Effector memory CD8-positive, alpha-beta T cell (primary cell): ENCODE results near the gene MGME1.

ENCODE experiments used
- ATAC-seq: fragments of 150-1000 bp; cut with Tn5 transposase; replicated peaks from 2 replicates; pipeline ENCODE4 v1.10.0; 2021; ENCODE audit warnings: mild to moderate bottlenecking, moderate library complexity
- DNase-seq, 3 experiments: peaks; one replicate each; pipeline ENCODE4 v3.0.0; 2021
- H3K27ac Mint-ChIP-seq, 2 donors: one replicate each; pipeline ENCODE4 v1.8.0; 2022; ENCODE audit warnings: mild to moderate bottlenecking in 2 of 2, mixed read lengths in 2 of 2, moderate library complexity in 2 of 2
- H3K27me3 Mint-ChIP-seq, 2 donors: one replicate each; pipeline ENCODE4 v1.8.0; 2022; ENCODE audit warnings: mixed read lengths in 2 of 2
- H3K36me3 Mint-ChIP-seq: one replicate; pipeline ENCODE4 v1.8.0; 2022; ENCODE audit warnings: mild to moderate bottlenecking, moderate library complexity, mixed read lengths; ENCODE audit not compliant: insufficient read depth
- H3K4me1 Mint-ChIP-seq, 2 donors: one replicate each; pipeline ENCODE4 v1.8.0; 2022; ENCODE audit warnings: low read depth in 2 of 2, mixed read lengths in 2 of 2
- H3K4me3 Mint-ChIP-seq, 2 donors: one replicate each; pipeline ENCODE4 v1.8.0; 2022; ENCODE audit warnings: mild to moderate bottlenecking in 2 of 2, mixed read lengths in 2 of 2, moderate library complexity in 2 of 2
- H3K9me3 Mint-ChIP-seq, 2 donors: one replicate each; pipeline ENCODE4 v1.8.0; 2022; ENCODE audit warnings: mixed read lengths in 2 of 2

The MGME1 gene

GRCh38 chr20:17969884-17970409 is 1.1 kb downstream of the MGME1 start:
- peak overlapping the region; percentile 95 for H3K27ac Mint-ChIP-seq
- H3K36me3 Mint-ChIP-seq = peaks cover 43% of the 10 kb centered on the region
- H3K4me1 Mint-ChIP-seq = peaks cover 49 to 69% of the 10 kb centered on the region in 2 donors
- H3K9me3 Mint-ChIP-seq = no peaks in the 10 kb centered on the region
- DNase-seq (peak in 2 of 3 experiments; percentile 5 to 21), ATAC-seq (no peak)
- peak overlapping the region; percentile 94 to 98 for H3K4me3 Mint-ChIP-seq
- no peaks in the 10 kb centered on the region for H3K27me3 Mint-ChIP-seq

GRCh38 chr20:17971300-17972013 is 2.6 kb downstream of the MGME1 start:
- no peak for DNase-seq
- Mint-ChIP-seq H3K4me1 (peaks cover 35 to 59% of the 10 kb centered on the region in 2 donors), H3K36me3 (peaks cover 36% of the 10 kb centered on the region), H3K9me3 (no peaks in the 10 kb centered on the region), H3K27me3 (no peaks in the 10 kb centered on the region), H3K4me3 (peak overlapping the region; percentile 94 to 98), H3K27ac (peak overlapping the region; percentile 81 to 87)
- ATAC-seq = no peak

GRCh38 chr20:17972121-17972520 is 3.3 kb downstream of the MGME1 start:
- H3K27me3 Mint-ChIP-seq = no peaks in the 10 kb centered on the region
- peak overlapping the region; percentile 81 to 87 for H3K27ac Mint-ChIP-seq
- H3K9me3 Mint-ChIP-seq = no peaks in the 10 kb centered on the region
- DNase-seq (no peak), ATAC-seq (no peak)
- H3K4me3 Mint-ChIP-seq = peak overlapping the region; percentile 94 to 98
- peaks cover 28 to 53% of the 10 kb centered on the region in 2 donors for H3K4me1 Mint-ChIP-seq
- H3K36me3 Mint-ChIP-seq = peaks cover 35% of the 10 kb centered on the region

- Mint-ChIP-seq H3K4me1 (peaks cover 17 to 31% of the 10 kb centered on the region in 2 donors), H3K36me3 (peaks cover 21% of the 10 kb centered on the region), H3K4me3 (no peak overlapping the region), H3K9me3 (no peaks in the 10 kb centered on the region), H3K27ac (peak overlapping the region; percentile 30 to 75), H3K27me3 (no peaks in the 10 kb centered on the region)
- DNase-seq (no peak), ATAC-seq (no peak)
Observed at GRCh38 chr20:17976305-17976704, 7.5 kb downstream of the MGME1 start.

- Mint-ChIP-seq H3K36me3 (peaks cover 35% of the 10 kb centered on the region), H3K9me3 (no peaks in the 10 kb centered on the region), H3K27me3 (no peaks in the 10 kb centered on the region), H3K4me1 (peaks cover 1 to 12% of the 10 kb centered on the region in 2 donors), H3K4me3 (no peak overlapping the region), H3K27ac (no peak overlapping the region)
- no peak for ATAC-seq
- DNase-seq = no peak
Observed at GRCh38 chr20:17985388-17986018, 16.7 kb downstream of the MGME1 start.

GRCh38 chr20:17987988-17988387 is 19.2 kb downstream of the MGME1 start:
- H3K9me3 Mint-ChIP-seq = no peaks in the 10 kb centered on the region
- H3K27ac Mint-ChIP-seq = peak overlapping the region; percentile 67 to 84
- H3K4me1 Mint-ChIP-seq = peaks cover 0 to 9% of the 10 kb centered on the region in 2 donors
- no peak overlapping the region for H3K4me3 Mint-ChIP-seq
- ATAC-seq = no peak
- DNase-seq = no peak
- H3K36me3 Mint-ChIP-seq = peaks cover 27% of the 10 kb centered on the region
- no peaks in the 10 kb centered on the region for H3K27me3 Mint-ChIP-seq

GRCh38 chr20:17990278-17990972 is 21.6 kb downstream of the MGME1 start:
- Mint-ChIP-seq H3K36me3 (peaks cover 27% of the 10 kb centered on the region), H3K4me3 (no peak overlapping the region), H3K27ac (no peak overlapping the region), H3K4me1 (no peaks in the 10 kb centered on the region), H3K9me3 (no peaks in the 10 kb centered on the region), H3K27me3 (no peaks in the 10 kb centered on the region)
- ATAC-seq (no peak), DNase-seq (no peak)

- no peak for ATAC-seq
- peaks cover 5 to 6% of the 10 kb centered on the region in 2 donors for H3K4me1 Mint-ChIP-seq
- H3K9me3 Mint-ChIP-seq = no peaks in the 10 kb centered on the region
- H3K27ac Mint-ChIP-seq = peak overlapping the region; percentile 35 to 36
- H3K36me3 Mint-ChIP-seq = peaks cover 19% of the 10 kb centered on the region
- H3K27me3 Mint-ChIP-seq = no peaks in the 10 kb centered on the region
- H3K4me3 Mint-ChIP-seq = no peak overlapping the region
- DNase-seq = no peak
Observed at GRCh38 chr20:17992224-17992637, 23.4 kb downstream of the MGME1 start.

GRCh38 chr20:17992847-17993513 is 24.2 kb downstream of the MGME1 start:
- Mint-ChIP-seq H3K27ac (peak overlapping the region in 1 of 2 donors; percentile 36), H3K27me3 (no peaks in the 10 kb centered on the region), H3K36me3 (peaks cover 15% of the 10 kb centered on the region), H3K4me3 (no peak overlapping the region), H3K4me1 (peaks cover 5 to 6% of the 10 kb centered on the region in 2 donors), H3K9me3 (no peaks in the 10 kb centered on the region)
- DNase-seq (no peak), ATAC-seq (no peak)

GRCh38 chr20:17993546-17993945 is 24.7 kb downstream of the MGME1 start:
- Mint-ChIP-seq H3K9me3 (no peaks in the 10 kb centered on the region), H3K27ac (peak overlapping the region in 1 of 2 donors; percentile 36), H3K27me3 (no peaks in the 10 kb centered on the region), H3K4me3 (no peak overlapping the region), H3K36me3 (peaks cover 9% of the 10 kb centered on the region), H3K4me1 (peaks cover 5 to 6% of the 10 kb centered on the region in 2 donors)
- no peak for DNase-seq
- ATAC-seq = no peak

GRCh38 chr20:17995967-17996819 is 27.4 kb downstream of the MGME1 start:
- H3K4me1 Mint-ChIP-seq = peaks cover 5 to 6% of the 10 kb centered on the region in 2 donors
- no peaks in the 10 kb centered on the region for H3K27me3 Mint-ChIP-seq
- peak; percentile 48 to 63 (median 56) for DNase-seq
- H3K27ac Mint-ChIP-seq = no peak overlapping the region
- H3K4me3 Mint-ChIP-seq = no peak overlapping the region
- no peaks in the 10 kb centered on the region for H3K36me3 Mint-ChIP-seq
- peak; percentile 92 for ATAC-seq
- no peaks in the 10 kb centered on the region for H3K9me3 Mint-ChIP-seq

GRCh38 chr20:17998446-17998845 is 29.6 kb downstream of the MGME1 start:
- peak overlapping the region in 1 of 2 donors; percentile 29 for H3K27ac Mint-ChIP-seq

More at GRCh38 chr20:17998446-17998845, 29.6 kb downstream of the MGME1 start:
- no peaks in the 10 kb centered on the region for H3K27me3 Mint-ChIP-seq
- H3K4me1 Mint-ChIP-seq = peaks cover 5 to 6% of the 10 kb centered on the region in 2 donors
- H3K9me3 Mint-ChIP-seq = no peaks in the 10 kb centered on the region
- DNase-seq (no peak), ATAC-seq (no peak)
- no peaks in the 10 kb centered on the region for H3K36me3 Mint-ChIP-seq
- H3K4me3 Mint-ChIP-seq = no peak overlapping the region
